NOMO-1 treated with DMSO at 0.1 percent for 48 hours (cell line): Measurements from ENCODE around the gene TPX2.

Experiments
- DNase-seq: peaks from one replicate; lab custom pipeline; 2025; ENCODE audit not compliant: unreplicated experiment; lab: John Stamatoyannopoulos, UW

The TPX2 gene, protein sequence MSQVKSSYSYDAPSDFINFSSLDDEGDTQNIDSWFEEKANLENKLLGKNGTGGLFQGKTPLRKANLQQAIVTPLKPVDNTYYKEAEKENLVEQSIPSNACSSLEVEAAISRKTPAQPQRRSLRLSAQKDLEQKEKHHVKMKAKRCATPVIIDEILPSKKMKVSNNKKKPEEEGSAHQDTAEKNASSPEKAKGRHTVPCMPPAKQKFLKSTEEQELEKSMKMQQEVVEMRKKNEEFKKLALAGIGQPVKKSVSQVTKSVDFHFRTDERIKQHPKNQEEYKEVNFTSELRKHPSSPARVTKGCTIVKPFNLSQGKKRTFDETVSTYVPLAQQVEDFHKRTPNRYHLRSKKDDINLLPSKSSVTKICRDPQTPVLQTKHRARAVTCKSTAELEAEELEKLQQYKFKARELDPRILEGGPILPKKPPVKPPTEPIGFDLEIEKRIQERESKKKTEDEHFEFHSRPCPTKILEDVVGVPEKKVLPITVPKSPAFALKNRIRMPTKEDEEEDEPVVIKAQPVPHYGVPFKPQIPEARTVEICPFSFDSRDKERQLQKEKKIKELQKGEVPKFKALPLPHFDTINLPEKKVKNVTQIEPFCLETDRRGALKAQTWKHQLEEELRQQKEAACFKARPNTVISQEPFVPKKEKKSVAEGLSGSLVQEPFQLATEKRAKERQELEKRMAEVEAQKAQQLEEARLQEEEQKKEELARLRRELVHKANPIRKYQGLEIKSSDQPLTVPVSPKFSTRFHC

DNA sequence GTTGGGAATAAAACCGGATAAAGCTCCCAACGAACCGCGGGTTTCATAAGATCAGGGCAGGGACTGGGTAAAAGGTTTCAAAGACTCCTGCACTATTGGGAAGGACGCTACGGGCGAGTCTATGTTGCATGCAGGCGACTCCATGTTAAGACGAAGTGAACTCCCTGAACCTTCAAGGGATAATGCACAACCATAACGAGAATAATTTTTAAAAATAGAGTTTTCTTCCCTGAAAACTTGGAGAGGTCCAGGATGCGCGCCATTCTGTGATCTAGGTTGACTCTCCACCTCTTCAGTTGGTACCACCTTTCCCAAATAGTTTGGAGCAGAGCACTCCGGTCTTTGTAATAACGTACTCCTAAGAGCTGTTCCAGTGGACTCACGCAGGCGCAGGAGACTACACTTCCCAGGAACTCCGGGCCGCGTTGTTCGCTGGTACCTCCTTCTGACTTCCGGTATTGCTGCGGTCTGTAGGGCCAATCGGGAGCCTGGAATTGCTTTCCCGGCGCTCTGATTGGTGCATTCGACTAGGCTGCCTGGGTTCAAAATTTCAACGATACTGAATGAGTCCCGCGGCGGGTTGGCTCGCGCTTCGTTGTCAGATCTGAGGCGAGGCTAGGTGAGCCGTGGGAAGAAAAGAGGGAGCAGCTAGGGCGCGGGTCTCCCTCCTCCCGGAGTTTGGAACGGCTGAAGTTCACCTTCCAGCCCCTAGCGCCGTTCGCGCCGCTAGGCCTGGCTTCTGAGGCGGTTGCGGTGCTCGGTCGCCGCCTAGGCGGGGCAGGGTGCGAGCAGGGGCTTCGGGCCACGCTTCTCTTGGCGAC is at the start of gene TPX2:
TSS of gene TPX2 (plus strand) at position 562 of the 821 bp plus-strand sequence. CDS start 18,187 bp downstream, outside the sequence.
- DNase-seq: peak; percentile 92

DNA sequence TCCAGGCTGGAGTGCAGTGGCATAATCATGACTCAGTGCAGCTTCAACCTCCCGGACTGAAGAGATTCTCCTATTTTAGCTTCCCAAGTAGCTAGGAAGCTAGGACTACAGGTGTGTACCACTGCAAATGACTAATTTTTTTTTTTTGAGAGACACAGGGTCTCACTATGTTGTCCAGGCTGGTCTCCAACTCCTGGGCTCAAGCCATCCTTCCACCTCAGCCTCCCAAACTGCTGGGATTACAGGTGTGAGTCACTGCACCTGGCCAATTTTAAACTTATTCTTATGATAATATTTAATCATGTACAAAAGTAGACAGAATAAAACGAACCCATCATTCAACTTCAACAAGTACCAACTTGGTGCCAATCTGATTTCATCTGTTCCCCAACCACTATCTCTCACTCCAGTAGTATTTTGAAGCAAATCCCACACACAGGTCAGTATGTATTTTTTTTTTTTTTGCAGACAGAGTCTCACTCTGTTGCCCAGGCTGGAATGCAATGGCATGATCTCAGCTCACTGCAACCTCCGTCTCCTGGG is 48.9 kb upstream of the TPX2 start:
- DNase-seq: no peak

DNA sequence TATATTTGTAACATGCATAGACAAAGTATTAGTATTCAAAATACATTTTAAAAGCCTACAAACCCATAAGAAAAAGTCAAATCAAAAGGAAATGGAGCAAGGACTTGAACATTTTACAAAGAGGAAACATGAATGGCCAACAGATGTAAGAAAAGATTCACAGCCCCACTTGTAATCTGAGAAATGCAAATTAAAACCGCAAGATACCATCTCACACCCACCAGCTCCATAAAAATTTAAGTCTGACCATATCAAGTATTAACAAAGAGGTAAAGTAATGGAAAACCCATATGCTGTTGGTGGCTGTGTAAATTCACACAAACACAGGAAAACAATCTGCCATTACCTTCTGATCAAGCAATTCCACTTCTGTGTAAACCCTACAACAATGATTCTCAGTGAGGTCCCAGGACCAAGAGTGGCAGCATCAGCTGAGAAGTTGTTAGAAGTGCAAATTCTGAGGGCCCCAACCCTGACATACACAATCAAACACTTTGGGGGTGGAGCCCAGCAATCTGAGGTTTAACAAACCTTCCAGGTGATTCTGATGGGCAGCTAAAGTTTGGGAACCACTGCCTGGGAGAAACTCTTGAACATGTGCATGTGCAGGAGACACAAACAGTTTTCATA is 47.3 kb upstream of the TPX2 start:
- no peak for DNase-seq

DNA sequence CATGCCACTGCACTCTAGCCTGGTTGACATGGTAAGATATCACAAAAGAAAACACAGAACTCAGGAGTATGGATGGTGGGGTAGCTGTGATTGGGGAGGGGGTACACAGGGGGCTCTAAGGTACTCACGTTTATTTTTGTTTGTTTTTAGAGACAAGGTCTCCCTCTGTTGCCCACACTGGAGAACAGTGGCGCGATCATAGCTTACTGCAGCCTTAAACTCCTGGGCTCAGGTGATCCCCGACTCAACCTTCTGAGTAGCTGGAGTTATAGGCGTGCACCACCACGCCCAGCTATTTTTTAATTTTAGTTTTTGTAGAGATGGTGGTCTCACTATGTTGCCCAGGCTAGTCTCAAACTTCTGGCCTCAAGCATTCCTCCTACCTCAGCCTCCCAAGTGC is 45.7 kb upstream of the TPX2 start:
- no peak for DNase-seq

DNA sequence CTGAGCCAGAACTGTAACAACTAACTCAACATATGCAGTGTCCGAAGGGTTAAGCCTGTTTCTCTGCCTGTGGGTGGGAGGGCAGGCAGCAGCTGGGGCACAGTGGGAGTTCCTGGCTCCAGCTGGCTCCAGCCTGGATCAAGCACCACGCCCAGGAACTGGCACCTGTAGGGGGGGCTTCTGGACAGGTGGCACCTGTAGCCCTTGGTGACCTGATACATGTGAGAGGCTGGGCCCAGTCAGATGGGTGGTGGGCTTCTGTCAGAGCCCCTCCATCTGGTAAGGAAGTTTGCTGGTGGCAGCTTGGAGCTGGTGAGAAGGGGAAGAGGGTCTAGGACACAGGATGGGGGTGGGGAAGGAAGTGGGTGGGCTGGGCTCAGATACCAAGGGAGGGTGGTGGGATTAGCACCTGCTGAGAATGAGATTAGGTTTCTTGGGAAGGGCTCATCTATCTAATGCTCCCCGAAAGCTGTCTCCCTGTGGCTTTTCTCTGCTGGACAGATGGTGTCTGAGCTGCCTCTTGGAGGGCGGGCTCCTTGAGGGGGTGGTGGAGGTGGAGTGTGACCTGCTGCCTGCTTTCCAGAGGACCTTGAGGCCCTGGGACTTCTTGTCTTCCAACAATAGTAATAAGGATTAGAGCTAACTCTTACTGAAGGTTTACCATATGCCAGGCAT is 45.0 kb upstream of the TPX2 start:
- no peak for DNase-seq

DNA sequence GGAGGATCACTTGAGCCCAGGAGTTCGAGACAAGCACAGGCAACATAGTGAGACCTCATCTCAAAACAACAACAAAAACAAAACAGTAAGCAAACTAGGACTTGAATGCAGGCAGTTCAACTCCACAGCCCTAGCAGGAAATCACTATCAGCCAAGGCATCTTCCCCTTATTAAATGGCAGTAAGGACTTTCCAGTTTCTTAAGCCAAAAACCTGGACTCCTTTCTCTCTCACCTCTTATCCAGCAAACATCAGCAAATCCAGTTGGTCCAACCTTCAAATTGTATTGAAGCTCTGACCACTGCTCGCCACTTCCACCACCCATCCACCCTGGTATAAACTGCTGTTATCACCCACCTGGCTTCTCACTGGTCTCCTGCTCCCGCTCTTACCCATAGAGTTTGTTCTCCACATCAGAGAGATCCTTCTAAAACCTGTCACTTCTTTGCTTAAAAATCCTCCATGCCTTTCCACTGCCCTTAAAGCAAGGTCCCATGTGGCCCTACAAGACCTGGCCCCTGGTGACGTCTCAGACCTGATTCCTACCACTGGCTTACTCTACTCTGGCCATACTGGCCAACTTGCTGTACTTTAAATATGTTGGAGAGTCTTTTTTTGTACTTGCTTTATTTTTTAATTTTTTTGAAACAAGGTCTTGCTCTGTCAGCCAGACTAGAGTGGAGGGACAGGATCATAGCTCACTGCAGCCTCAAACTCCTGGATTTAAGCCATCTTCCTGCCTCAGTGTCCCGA is 44.1 kb upstream of the TPX2 start:
- DNase-seq: no peak

DNA sequence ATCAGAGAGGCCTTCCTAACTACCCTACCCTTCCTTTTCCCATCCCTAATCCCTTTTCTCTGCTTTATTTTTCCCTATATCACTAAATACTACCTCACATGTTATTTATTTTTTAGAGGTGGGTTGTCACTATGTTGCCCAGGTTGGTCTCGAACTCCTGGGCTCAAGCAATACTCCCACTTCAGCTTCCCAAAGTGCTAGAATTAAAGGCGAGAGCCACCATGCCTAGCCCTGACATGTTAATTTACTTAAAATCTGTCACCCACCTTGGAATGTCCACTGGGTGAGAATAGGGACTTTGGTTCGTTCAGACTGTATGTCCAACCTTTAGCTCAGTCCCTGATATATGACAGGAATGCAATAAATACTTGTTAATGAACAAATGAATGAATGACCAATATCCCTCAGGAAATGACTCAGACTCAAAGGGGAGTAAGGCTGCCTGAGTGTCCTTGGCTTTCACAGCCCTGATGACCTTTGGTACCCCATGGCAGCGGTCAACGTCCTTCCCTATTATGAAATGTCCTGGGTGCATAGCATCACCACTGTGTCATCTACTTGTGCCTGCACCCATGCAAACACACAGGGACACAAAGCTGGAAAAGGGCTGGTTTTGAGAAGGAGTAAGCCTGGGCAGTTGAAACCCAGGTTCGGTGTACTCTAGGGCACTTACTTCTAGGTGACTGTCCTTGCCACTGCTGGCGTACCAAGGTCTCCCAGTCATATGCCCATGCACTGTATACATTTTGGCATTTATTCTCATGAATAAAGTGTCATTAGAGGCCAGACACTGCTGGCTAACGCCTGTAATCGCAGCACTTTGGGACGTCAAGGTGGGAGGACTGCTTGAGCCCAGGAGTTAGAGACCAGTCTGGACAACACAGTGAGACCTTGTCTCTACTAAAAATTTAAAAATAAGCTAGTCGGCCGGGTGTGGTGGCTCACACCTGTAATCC is 43.0 kb upstream of the TPX2 start:
- DNase-seq: no peak

DNA sequence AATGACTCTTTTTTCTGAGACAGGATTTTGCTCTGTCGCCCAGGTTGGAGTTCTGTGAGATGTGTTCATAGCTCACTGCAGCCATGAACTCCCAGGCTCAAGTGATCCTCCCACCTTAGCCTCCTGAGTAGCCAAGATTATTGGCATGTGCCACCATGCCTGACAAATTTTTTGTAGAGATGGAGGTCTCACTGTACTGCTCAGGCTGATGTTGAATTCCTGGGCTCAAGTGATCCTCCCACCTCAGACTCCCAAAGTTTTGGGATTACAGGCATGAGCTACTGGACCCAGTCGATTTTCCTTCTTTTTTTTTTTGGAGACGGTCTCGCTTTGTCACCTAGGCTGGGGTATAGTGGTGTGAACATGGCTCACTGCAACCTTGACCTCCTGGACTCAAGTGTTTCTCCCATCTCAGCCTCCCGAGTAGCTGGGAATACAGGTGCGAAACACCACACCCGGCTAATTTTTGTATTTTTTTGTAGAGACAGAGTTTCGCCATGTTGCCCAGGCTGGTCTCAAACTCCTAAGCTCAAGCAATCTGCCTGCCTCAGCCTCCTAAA is 40.8 kb upstream of the TPX2 start:
- no peak for DNase-seq

DNA sequence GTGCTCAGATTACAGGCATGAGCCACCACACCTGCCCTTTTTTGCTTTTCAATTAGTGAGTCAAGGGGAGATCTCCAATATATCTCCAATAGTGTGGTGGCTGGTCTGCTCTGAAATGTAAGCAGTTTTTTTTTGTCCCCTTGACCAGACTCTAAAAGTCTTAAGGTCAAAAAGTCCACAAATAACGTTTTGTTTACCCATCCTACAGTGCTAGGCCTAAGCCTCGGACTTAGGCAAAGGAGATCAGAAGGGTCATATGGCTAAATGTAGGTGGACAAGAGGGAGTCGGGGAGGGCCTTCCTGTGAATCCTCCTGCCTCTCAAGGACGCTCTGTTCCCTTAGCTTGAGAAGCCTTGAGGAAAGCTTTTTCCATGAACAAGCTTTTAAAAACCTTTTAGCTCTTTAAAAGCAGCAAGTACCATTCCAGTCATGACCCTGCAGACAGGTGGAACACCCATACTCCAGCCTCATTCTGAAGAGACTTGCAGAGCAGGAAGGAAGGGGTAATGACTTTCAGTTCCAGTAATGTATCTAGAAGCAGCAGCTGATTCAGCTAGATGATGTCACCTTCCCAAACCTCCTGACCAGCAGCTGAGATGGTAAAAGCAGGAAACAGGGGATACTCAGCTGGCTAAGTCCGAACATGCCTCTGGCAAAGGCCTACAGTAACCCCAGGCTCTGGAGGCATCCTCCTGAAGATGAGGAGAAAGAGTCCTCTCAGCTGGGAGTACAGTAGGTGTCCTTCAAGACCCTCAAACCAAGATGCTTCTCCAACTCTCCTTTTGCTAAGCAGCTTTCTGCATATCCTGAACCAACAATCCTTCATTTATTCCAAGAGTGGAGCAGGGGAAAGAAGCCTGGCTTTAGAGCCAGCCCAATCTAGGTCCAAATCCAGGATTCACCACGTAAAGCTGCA is 40.0 kb upstream of the TPX2 start:
- DNase-seq: peak; percentile 52

DNA sequence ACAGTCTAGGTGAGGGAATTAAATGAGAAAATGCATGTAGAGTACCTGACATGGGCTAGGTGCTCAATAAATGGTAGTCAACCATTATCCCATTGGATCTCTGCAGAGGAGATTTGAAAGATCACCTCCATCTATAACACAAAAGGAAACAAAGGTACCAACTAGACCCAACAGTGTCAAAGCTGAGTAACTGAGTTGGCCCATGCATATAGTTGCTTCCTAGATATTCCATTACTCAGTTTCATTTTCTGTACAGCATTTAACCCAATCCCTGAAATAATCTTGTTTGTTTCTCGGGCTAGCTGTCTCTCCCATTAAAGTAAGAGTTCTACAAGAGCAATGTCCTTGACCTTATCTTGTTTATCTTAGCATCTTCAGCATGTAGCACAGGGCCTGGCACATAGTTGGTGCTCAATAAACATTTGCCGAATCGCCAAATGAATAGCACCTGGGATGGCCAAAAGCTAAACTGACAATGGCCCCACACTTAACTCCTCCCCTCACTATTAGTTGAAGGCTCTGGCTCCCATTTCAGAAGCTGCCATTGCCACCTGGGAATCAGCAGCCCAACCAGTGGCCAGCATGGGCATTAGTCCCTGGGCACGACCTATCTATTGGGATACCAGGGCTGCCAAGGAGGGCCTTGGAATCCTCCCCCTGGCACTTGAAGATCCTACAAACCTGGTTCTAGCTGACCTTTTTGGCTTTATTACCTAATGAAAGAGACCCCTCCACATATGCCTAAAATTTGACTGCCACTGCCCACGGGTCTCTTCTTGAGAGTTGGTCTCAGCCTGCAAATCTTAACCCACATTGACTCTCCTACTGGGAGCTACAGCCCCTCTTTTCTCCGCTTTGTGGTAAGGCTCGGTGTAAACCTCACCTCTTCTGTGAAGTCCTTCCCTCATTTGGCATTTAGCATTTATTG is 39.0 kb upstream of the TPX2 start:
- DNase-seq: no peak

DNA sequence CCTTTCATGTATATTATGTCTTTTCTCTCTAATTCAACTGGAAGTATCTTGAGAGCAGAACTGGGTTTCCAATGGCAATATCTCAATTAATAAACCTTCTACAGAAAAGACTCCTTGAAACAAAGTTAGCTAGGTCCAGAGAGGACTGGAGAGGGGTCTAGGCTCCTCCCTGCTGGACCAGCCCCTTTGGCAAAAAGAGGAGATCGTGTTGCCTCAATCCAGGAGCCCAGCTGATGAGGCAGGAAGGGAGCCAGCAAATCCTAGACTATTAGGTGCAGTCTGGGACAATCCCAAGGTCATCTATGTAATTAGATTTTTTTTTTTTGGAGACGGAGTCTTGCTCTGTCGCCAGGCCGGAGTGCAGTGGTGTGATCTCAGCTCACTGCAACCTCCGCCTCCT is 38.3 kb upstream of the TPX2 start:
- no peak for DNase-seq

DNA sequence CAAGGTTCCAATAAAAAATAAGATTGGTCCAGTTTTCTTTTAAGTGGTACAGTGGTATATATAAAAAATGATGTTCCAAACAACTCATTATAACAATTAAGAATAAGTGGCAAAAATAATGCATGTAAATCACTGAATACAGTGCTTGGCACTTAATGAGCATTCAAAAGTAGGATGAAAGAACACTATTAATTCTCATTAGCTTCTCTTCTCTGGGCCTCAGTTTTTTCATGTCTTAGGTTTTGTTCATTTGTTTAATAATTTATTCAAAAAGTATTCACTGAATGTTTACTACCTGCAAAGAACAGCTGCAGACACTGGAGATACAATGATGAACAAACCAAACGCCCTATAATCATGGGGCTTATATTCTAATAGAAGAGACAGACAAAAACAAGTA is 37.5 kb upstream of the TPX2 start:
- DNase-seq: no peak

DNA sequence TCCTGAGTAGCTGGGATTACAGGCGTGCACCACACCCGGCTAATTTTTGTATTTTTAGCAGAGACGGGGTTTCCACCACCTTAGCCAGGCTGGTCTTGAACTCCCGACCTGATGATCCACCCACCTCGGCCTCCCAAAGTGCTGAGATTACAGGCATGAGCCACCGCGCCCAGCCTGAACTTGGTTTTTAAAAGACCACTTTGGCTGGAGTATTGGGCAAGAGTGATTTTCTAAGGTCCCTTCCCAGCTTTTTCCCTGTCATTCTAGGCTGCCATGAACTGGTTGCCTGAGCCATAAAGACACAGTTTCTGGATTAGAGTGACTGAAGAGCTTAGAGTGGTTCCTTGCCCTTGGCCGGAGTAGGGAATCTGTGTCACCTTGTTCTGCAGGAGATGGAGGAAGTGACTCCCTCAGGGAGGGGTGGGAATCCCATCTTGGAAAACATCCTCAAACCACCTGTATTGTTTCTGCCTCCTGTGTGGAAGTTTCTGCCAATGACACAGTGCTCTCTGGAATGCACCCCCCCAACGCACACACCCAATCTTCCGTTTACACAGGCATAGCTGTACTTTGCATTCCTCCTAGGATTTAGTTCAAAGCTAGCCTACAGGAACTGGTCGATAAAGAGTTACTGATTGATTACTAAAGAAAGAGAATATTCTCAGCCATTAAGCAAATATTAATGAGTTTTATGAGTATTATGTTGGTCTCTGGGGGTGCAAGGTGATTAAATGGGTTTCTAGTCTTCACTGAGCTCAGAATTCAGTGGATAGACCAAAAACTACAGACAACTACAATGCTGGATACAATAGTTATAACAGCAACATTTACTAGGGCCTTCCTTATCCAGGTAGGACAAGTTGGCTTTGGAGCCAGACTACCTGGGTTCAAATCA is 34.6 kb upstream of the TPX2 start:
- DNase-seq: no peak

DNA sequence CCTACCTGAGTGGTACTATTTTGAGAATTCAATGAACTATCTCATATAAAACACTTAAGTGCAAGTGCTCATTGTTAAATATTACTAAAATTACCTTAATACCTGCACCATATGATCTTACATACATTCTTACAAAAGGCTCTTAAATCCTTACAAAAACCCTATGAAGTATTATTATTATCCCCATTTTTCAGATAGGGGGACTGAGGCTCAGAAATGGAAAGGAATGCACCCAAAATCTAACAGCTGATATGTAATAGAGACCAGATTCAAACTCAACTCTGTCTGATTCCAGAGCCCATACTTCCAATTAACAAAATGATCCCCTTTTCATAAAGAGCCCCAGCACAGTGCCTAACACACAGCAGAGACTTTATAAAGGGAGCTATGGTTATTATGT is 33.9 kb upstream of the TPX2 start:
- DNase-seq: no peak
